IPS DF 6.9 (cell line): ENCODE data around the gene GDA.

ENCODE experiments used
- DNase-seq: peaks from one replicate; pipeline ENCODE4 v3.0.0-alpha.2; 2013; ENCODE audit warnings: low read depth, low spot score
- H3K27ac ChIP-seq: one replicate; pipeline ENCODE4 v1.5.1; 2013; ENCODE audit warnings: low read length, control low read depth
- H3K27me3 ChIP-seq: 2 replicates; pipeline ENCODE4 v1.6.1; 2013; ENCODE audit warnings: mild to moderate bottlenecking, low read length; ENCODE audit not compliant: control insufficient read depth, insufficient read depth
- H3K36me3 ChIP-seq: 2 replicates; pipeline ENCODE4 v1.6.1; 2013; ENCODE audit warnings: low read length; ENCODE audit not compliant: control insufficient read depth, insufficient read depth
- H3K4me1 ChIP-seq: 2 replicates; pipeline ENCODE4 v1.6.1; 2013; ENCODE audit warnings: low read length; ENCODE audit not compliant: control insufficient read depth, insufficient read depth
- H3K4me3 ChIP-seq: 2 replicates; pipeline ENCODE4 v1.5.1; 2013; ENCODE audit warnings: mild to moderate bottlenecking, low read length
- H3K9me3 ChIP-seq: 2 replicates; pipeline ENCODE4 v1.6.1; 2013; ENCODE audit warnings: low read length, inconsistent platforms; ENCODE audit not compliant: control insufficient read depth, insufficient read depth
- WGBS: extraction: QIAGEN DNeasy Blood & Tissue Kit; methylation state at CpG from one replicate; pipeline ENCODE4 v1.1.7; 2013; ENCODE audit warnings: mixed read lengths, missing lambda C conversion rate; ENCODE audit not compliant: insufficient read length, insufficient coverage; 5-methylcytosine and 5-hydroxymethylcytosine counted together

GDA gene

GRCh38 chr9:72204062-72204461 is 54.8 kb downstream of the GDA start:
- DNase-seq: no peak
- Histone ChIP-seq H3K27me3 (no peaks in the 10 kb centered on the region), H3K9me3 (no peaks in the 10 kb centered on the region), H3K27ac (no peak overlapping the region), H3K36me3 (no peaks in the 10 kb centered on the region), H3K4me3 (no peak overlapping the region), H3K4me1 (no peaks in the 10 kb centered on the region)
- no CpG with 5 or more reads among the region's 7 CpGs for WGBS

GRCh38 chr9:72205513-72205912 is 56.3 kb downstream of the GDA start:
- no peak for DNase-seq
- Histone ChIP-seq H3K36me3 (no peaks in the 10 kb centered on the region), H3K4me3 (no peak overlapping the region), H3K27me3 (no peaks in the 10 kb centered on the region), H3K27ac (no peak overlapping the region), H3K4me1 (no peaks in the 10 kb centered on the region), H3K9me3 (no peaks in the 10 kb centered on the region)

GRCh38 chr9:72207278-72207677 is 58.0 kb downstream of the GDA start:
- no peak for DNase-seq
- H3K4me3 ChIP-seq: no peak overlapping the region
- no peaks in the 10 kb centered on the region for H3K4me1 ChIP-seq
- H3K36me3 ChIP-seq: no peaks in the 10 kb centered on the region
- H3K27me3 ChIP-seq: no peaks in the 10 kb centered on the region
- H3K9me3 ChIP-seq: no peaks in the 10 kb centered on the region
- H3K27ac ChIP-seq: no peak overlapping the region

GRCh38 chr9:72210522-72210921 is 61.3 kb downstream of the GDA start:
- Histone ChIP-seq H3K36me3 (no peaks in the 10 kb centered on the region), H3K9me3 (no peaks in the 10 kb centered on the region), H3K4me1 (no peaks in the 10 kb centered on the region), H3K27ac (no peak overlapping the region), H3K27me3 (no peaks in the 10 kb centered on the region), H3K4me3 (no peak overlapping the region)
- WGBS: no CpG with 5 or more reads among the region's 6 CpGs
- no peak for DNase-seq

- no peaks in the 10 kb centered on the region for H3K27me3 ChIP-seq
- H3K9me3 ChIP-seq: no peaks in the 10 kb centered on the region
- WGBS: no CpG with 5 or more reads among the region's 3 CpGs
- H3K4me1 ChIP-seq: no peaks in the 10 kb centered on the region
- no peaks in the 10 kb centered on the region for H3K36me3 ChIP-seq
- H3K4me3 ChIP-seq: no peak overlapping the region
- no peak overlapping the region for H3K27ac ChIP-seq
- DNase-seq: no peak
Measured at GRCh38 chr9:72211047-72211446, 61.8 kb downstream of the GDA start.

- Histone ChIP-seq H3K36me3 (no peaks in the 10 kb centered on the region), H3K4me1 (no peaks in the 10 kb centered on the region), H3K9me3 (no peaks in the 10 kb centered on the region), H3K27ac (no peak overlapping the region), H3K27me3 (no peaks in the 10 kb centered on the region), H3K4me3 (no peak overlapping the region)
- no CpG with 5 or more reads among the region's 4 CpGs for WGBS
- no peak for DNase-seq
Measured at GRCh38 chr9:72213906-72214305, 64.7 kb downstream of the GDA start.

GRCh38 chr9:72217306-72217842 is 68.1 kb downstream of the GDA start:
- H3K36me3 ChIP-seq: no peaks in the 10 kb centered on the region
- no peak for DNase-seq

GRCh38 chr9:72220589-72220988 is 71.3 kb downstream of the GDA start:
- no peaks in the 10 kb centered on the region for H3K9me3 ChIP-seq
- no peaks in the 10 kb centered on the region for H3K36me3 ChIP-seq
- no peaks in the 10 kb centered on the region; the same call in 1 of the 2 replicates for H3K4me1 ChIP-seq
- WGBS: no CpG with 5 or more reads among the region's 1 CpG
- no peak overlapping the region for H3K4me3 ChIP-seq
- DNase-seq: no peak
- no peaks in the 10 kb centered on the region for H3K27me3 ChIP-seq
- H3K27ac ChIP-seq: no peak overlapping the region

More at GRCh38 chr9:72217306-72217842, 68.1 kb downstream of the GDA start:
- Histone ChIP-seq H3K27me3 (no peaks in the 10 kb centered on the region), H3K9me3 (no peaks in the 10 kb centered on the region), H3K4me3 (no peak overlapping the region), H3K27ac (no peak overlapping the region), H3K4me1 (no peaks in the 10 kb centered on the region; the same call in 1 of the 2 replicates)
- WGBS: no CpG with 5 or more reads among the region's 3 CpGs

GRCh38 chr9:72226146-72226812 is 77.0 kb downstream of the GDA start:
- Histone ChIP-seq H3K4me1 (no peaks in the 10 kb centered on the region), H3K9me3 (no peaks in the 10 kb centered on the region), H3K36me3 (no peaks in the 10 kb centered on the region), H3K27me3 (no peaks in the 10 kb centered on the region), H3K4me3 (no peak overlapping the region), H3K27ac (no peak overlapping the region)
- no peak for DNase-seq
- WGBS: 100% methylated on average over 1 of the region's 2 CpGs

GRCh38 chr9:72228282-72228681 is 79.0 kb downstream of the GDA start:
- no peak overlapping the region for H3K27ac ChIP-seq
- no peaks in the 10 kb centered on the region for H3K36me3 ChIP-seq
- no peak overlapping the region for H3K4me3 ChIP-seq
- no peaks in the 10 kb centered on the region for H3K27me3 ChIP-seq
- no CpG with 5 or more reads among the region's 3 CpGs for WGBS
- H3K9me3 ChIP-seq: no peaks in the 10 kb centered on the region
- no peak for DNase-seq
- no peaks in the 10 kb centered on the region for H3K4me1 ChIP-seq

GRCh38 chr9:72232778-72233177 is 83.5 kb downstream of the GDA start:
- WGBS: no CpG with 5 or more reads among the region's 3 CpGs
- Histone ChIP-seq H3K27me3 (no peaks in the 10 kb centered on the region), H3K4me1 (no peaks in the 10 kb centered on the region), H3K36me3 (no peaks in the 10 kb centered on the region), H3K4me3 (no peak overlapping the region), H3K9me3 (no peaks in the 10 kb centered on the region), H3K27ac (no peak overlapping the region)
- DNase-seq: no peak
